Glutamatergic neuron (in vitro differentiated cells): Measurements from ENCODE around the gene ERCC6L. TPM values are rescaled to one million over a fixed set of nuclear protein-coding genes. Genes with fewer than 3 reads are reported as not detected.
"Not testable (repeated sequence)": the region's sequence is repeated elsewhere in the genome, so short reads cannot be mapped to it uniquely, and the experiment has no call there.

Experiments used
- DNase-seq: peaks from one replicate; pipeline ENCODE4 v3.0.0; 2022
- H3K27ac Mint-ChIP-seq: one replicate; pipeline ENCODE4 v1.8.0; 2020; ENCODE audit warnings: mild to moderate bottlenecking, mixed read lengths, inconsistent platforms; ENCODE audit not compliant: unreplicated experiment
- H3K27me3 Mint-ChIP-seq: one replicate; pipeline ENCODE4 v1.8.0; 2020; ENCODE audit warnings: mild to moderate bottlenecking, moderate library complexity, mixed read lengths, inconsistent platforms; ENCODE audit not compliant: unreplicated experiment
- H3K36me3 Mint-ChIP-seq: one replicate; pipeline ENCODE4 v1.8.0; 2020; ENCODE audit warnings: mild to moderate bottlenecking, mixed read lengths, inconsistent platforms; ENCODE audit not compliant: unreplicated experiment
- H3K4me1 Mint-ChIP-seq: one replicate; pipeline ENCODE4 v1.8.0; 2020; ENCODE audit warnings: mild to moderate bottlenecking, low read depth, mixed read lengths, inconsistent platforms; ENCODE audit not compliant: unreplicated experiment
- H3K4me3 Mint-ChIP-seq: one replicate; pipeline ENCODE4 v1.8.0; 2020; ENCODE audit warnings: mild to moderate bottlenecking, mixed read lengths, inconsistent platforms; ENCODE audit not compliant: unreplicated experiment
- H3K9me3 Mint-ChIP-seq: one replicate; pipeline ENCODE4 v1.8.0; 2020; ENCODE audit warnings: mild to moderate bottlenecking, moderate library complexity, mixed read lengths, inconsistent platforms; ENCODE audit not compliant: unreplicated experiment
- total RNA-seq: library from RNA; stranded (reverse); fragmentation: NEBNext Ultra II Directional; extraction: Animal tissue kit (Norgen Biotek cat#: 25700); gene quantifications from one replicate; pipeline ENCODE4 v1.2.1, GENCODE V29; 2021; ENCODE audit not compliant: unreplicated experiment
- TF ChIP-seq, protein P1 (sequence below): fragments of 200-600 bp; sonication (generic); IDR thresholded peaks from one replicate; pipeline ENCODE4 v1.5.0; 2021; ENCODE audit not compliant: partially characterized antibody, unreplicated experiment

Gene ERCC6L
- total RNA-seq, 1 donor from 2014 or later: 1.2 TPM

DNA sequence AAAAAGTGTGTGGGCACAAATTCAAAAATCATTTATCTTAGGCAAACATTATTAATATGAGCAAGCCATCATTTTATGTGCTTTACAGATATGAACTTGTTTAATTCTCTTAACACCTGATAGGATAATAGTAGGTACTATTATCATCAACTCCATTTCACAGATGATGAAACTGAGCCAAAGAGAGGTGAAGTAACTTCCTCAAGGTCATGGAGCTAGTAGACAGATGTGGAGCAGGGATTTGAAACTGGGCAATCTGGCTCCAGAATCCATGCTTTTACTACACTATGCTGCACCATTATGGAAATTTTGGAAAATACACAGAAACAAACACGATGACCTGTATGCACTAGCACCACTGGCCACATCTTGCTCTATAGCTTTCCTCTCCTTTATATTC, 58.3 kb downstream of the ERCC6L start:
- Mint-ChIP-seq H3K27me3 (no peaks in the 10 kb centered on the region), H3K4me3 (no peak overlapping the region), H3K4me1 (peaks cover 4% of the 10 kb centered on the region), H3K9me3 (peaks cover 9% of the 10 kb centered on the region), H3K36me3 (no peaks in the 10 kb centered on the region), H3K27ac (no peak overlapping the region)
- TF ChIP-seq, protein P1, sequence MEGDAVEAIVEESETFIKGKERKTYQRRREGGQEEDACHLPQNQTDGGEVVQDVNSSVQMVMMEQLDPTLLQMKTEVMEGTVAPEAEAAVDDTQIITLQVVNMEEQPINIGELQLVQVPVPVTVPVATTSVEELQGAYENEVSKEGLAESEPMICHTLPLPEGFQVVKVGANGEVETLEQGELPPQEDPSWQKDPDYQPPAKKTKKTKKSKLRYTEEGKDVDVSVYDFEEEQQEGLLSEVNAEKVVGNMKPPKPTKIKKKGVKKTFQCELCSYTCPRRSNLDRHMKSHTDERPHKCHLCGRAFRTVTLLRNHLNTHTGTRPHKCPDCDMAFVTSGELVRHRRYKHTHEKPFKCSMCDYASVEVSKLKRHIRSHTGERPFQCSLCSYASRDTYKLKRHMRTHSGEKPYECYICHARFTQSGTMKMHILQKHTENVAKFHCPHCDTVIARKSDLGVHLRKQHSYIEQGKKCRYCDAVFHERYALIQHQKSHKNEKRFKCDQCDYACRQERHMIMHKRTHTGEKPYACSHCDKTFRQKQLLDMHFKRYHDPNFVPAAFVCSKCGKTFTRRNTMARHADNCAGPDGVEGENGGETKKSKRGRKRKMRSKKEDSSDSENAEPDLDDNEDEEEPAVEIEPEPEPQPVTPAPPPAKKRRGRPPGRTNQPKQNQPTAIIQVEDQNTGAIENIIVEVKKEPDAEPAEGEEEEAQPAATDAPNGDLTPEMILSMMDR: no peak
- DNase-seq: no peak

DNA sequence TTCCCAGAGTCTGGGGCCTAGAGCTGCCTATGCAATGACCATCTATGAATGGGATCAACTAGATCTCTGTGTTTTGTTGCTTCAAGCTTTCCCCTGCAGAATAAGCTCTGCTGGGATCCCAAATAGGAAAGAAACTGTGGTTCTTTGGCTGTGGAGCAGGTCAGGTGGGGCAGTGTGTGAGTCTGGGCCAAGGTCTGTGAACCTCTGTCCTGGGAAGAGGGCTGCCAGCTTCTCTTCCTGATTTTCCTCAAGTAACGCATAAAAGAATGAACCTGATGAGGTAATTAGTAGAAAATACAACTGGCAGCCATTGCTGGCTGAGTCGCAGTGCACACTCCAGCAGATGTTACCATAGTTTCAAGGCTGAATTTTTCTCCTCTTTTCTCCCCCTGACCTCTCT, 61.8 kb downstream of the ERCC6L start:
- H3K9me3 Mint-ChIP-seq: peaks cover 11% of the 10 kb centered on the region
- no peak for DNase-seq
- H3K4me3 Mint-ChIP-seq: no peak overlapping the region
- H3K27me3 Mint-ChIP-seq: no peaks in the 10 kb centered on the region
- no peaks in the 10 kb centered on the region for H3K36me3 Mint-ChIP-seq
- H3K27ac Mint-ChIP-seq: no peak overlapping the region
- H3K4me1 Mint-ChIP-seq: peaks cover 4% of the 10 kb centered on the region
- TF ChIP-seq, protein P1: no peak

DNA sequence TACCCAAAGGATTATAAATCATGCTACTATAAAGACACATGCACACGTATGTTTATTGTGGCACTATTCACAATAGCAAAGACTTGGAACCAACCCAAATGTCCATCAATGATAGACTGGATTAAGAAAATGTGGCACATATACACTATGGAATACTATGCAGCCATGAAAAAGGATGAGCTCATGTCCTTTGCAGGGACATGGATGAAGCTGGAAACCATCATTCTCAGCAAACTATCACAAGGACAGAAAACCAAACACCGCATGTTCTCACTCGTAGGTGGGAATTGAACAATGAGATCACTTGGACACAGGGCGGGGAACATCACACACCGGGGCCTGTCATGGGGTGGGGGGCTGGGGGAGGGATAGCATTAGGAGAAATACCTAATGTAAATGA, 62.5 kb downstream of the ERCC6L start:
- H3K36me3 Mint-ChIP-seq, H3K27me3 Mint-ChIP-seq, H3K4me3 Mint-ChIP-seq, H3K4me1 Mint-ChIP-seq, H3K27ac Mint-ChIP-seq, DNase-seq: not testable (repeated sequence)
- peaks cover 11% of the 10 kb centered on the region for H3K9me3 Mint-ChIP-seq

DNA sequence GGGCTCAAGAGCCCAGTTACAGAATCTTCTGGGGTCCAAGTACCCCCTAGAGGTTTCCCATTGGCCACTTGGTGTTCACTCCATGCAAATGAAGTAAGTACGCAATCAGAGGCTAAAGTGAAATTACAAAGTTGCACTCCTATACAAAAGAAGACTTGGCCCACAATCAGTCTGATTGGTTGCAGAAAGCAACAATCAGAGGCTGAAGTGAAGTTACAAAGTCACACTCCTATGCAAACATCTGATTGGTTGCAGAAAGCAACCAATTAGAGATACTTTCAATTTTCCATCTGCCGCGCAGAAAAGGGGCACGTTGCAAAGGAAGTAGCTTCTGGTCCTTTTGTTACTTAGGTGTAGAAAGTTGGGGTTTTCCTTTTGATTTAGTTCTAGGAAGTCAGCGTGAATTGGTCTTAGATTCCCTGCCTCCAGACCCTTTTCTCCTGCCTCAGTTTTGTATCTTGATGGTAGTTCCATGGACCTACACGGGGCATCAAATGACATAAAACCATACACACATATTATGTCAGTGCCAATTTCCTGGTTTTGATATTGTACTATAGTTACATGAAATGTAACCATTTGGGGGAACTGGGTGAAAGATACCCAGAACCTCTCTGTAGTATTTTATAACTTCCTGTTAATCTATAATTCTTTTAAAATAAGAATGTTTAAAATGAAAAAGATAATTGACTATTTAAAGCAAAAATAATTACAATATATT, 69.7 kb downstream of the ERCC6L start:
- H3K27ac Mint-ChIP-seq: no peak overlapping the region
- TF ChIP-seq, protein P1: no peak
- no peaks in the 10 kb centered on the region for H3K36me3 Mint-ChIP-seq
- H3K4me1 Mint-ChIP-seq: no peaks in the 10 kb centered on the region
- no peak for DNase-seq
- H3K9me3 Mint-ChIP-seq: peaks cover 2% of the 10 kb centered on the region
- H3K4me3 Mint-ChIP-seq: no peak overlapping the region
- no peaks in the 10 kb centered on the region for H3K27me3 Mint-ChIP-seq

DNA sequence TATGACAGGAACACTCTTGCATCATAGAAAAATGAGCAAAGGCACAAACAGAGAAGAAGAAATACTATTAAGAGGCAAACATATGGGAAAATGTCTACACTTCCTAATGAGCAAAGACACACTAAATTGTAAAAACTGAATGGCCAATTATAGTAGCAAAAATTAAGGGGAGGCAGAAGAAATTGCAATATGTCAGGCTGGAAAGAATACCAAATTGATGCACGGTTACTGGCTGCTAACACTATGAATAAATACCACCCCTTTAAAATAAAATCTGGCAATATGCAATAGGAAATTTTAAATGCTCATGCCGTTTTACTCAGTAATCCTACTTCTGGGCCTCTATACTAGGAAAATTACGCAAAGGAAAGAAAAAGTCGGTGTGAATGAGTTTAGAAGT, 73.3 kb downstream of the ERCC6L start:
- Mint-ChIP-seq H3K27ac (no peak overlapping the region), H3K9me3 (no peaks in the 10 kb centered on the region), H3K4me1 (no peaks in the 10 kb centered on the region), H3K4me3 (no peak overlapping the region), H3K36me3 (no peaks in the 10 kb centered on the region), H3K27me3 (no peaks in the 10 kb centered on the region)
- TF ChIP-seq, protein P1: no peak
- DNase-seq: no peak
